Measurements from ENCODE around the gene KCNJ5.
"Not testable (repeated sequence)": the region's sequence is repeated elsewhere in the genome, so short reads cannot be mapped to it uniquely, and the experiment has no call there.

Gene KCNJ5

DNA sequence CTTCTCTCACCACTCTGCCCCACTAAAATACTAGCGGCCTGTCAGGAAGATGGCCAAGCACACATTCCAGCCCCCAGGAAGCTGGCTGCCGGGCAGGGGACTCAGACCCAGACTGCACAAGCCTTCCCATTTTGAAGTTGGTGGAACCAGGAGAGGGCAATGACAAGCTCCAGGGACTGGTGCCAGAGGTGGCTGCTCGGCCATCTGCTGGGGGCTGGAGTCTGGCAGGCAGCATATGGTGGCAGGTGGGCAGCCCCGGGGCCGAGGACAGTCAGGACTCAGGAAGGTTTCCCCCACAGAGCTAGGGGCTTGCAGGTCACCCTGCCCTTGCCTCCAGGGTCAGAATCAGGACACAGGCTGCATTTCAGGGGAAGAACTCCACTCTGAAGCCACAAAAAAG is 22.6 kb downstream of the KCNJ5 start:
- DNase-seq (ENCODE audit: low spot score), result no peak

DNA sequence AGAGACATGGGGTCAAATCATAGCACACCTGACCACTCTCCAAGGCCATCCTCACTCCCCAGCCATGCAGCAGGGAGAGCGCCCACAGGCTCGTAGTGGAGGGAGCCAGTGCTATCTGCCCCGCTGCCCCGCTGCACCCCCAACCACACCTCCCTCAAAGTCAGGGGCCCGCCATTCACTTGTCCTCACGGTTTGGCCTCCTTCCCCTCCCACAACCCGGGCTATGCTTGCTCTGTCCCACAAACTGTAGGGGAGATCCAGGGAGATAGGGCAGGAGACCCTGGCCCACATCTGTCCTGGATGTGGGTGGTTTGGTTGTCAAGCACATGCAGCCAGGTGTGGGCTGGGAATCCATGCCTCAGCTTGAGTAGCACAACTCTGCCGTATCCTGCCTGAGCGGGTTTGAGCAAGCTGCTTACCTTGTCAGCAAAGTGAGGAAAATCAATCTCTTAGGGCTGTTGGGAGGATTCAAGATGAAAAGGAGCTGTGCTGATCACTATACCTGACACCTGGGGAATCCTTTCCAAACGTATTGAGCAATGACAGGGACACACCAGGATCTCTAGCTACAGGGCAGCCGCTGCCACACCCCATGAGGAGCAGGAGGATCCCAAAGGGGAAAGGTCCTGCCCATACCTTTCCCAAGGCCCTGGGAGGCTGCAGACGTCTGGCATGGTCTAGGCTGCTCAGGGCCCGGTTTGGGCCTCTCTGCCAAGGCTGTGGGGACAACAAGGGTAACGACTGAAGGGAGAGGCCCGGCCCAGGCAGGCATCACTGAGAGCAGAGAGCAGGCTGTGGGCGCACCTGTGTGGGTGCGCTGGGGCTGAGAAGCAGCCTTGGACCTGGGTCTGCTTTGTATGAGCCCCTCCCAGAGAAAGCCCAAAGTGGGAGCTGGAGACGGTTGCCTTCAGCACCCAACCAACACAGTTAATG is 23.3 kb downstream of the KCNJ5 start:
- no peak for DNase-seq (ENCODE audit: low spot score)

DNA sequence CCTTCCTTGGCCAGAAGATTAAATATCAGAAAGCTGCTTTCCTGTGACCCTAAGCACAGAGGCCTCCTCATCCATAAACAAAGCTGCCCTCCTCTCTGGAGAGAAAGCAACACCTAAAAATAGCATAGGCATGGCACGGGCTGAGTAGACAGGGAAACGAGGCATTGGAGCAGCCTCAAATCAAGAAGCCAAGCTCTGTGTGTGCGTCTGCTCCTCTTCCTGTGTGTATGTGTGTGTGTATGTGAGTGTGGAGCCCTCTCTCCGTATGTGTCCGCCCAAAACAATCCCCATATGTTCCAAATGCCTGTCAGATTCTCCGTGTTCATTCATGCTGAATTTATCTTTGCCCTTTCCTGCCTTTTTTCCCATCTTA is 24.0 kb downstream of the KCNJ5 start:
- DNase-seq (ENCODE audit: low spot score), result no peak

DNA sequence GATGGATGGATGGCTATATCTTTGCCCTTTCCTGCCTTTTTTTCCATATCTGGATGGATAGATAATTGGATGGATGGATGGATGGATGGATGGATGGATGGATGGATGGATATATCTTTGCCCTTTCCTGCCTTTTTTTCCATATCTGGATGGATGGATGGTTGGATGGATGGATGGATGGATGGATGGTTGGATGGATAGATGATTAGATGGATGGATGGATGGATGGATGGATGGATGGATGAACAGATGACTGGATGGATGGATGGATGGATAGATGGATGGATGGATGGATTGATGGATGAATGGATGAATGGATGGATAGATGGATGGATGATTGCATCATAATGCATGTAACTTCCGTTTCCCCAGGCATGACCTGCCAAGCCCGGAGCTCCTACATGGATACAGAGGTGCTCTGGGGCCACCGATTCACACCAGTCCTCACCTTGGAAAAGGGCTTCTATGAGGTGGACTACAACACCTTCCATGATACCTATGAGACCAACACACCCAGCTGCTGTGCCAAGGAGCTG is 24.9 kb downstream of the KCNJ5 start:
- no peak for DNase-seq (ENCODE audit: low spot score)

DNA sequence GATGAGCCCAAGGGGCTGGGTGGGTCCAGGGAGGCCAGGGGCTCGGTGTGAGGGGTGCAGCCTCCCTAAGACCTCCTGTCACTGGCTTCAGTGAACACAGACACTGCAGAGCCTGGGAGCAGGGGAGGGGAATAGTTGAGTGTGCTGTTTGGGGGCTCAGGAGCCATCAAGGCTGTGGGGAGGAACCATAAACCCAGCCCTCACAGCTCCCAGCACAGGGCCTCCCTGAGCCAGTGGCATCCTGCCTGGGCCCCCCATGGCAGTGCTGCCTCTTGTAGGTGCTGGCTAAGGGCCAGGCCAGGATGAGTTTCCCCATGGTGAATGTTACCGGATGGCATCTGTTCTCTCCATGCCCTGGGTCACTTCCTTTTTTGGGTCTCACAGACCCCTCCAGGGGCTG is 25.5 kb downstream of the KCNJ5 start:
- no peak for DNase-seq (ENCODE audit: low spot score)

DNA sequence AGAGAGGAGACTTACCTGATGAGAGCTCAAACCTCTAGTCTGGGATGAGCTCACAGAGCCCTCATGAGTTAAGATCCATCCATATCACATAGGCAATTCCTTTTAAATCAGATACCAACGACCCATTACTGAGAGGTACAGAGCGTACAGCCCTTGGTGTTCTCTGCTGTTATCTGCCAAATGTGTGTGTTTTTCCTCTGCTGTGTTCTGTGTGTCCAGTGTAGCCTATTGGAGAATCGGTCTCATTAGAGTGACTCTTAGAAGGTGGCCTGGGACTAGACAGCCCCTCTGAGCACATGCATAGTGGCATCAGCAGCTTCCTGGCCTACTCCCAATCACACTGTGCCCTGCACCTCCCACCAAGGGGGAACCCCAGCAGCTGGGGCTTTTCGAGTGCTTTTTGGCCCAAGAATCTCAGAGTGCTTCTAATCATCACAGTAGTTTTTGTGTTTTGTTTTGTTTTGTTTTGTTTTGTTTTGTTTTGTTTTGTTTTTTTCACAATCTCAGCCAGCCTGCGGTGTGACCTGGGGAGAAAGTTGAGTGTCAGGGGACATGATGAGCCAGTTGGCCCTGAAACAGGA is 26.1 kb downstream of the KCNJ5 start:
- DNase-seq (ENCODE audit: low spot score), result no peak

DNA sequence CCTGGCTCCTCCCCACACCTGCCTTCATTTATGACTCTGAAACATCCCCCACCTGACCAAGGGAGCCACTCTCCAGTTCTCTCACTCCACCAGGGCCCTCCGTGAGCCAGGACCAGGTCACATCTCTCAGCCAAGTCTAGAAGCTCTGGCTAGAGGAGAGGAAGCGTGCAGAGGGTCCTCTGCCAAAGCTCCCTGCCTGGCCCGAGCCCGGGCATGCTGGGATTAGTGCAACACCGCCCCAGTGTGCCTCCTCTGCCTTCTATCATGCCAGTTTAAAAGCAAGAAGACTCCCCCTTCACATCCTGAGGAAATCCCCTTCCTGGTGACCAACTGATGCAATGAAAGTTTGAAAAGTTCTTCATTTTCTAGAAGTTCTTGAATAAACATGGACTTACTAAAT is 28.1 kb downstream of the KCNJ5 start:
- DNase-seq (ENCODE audit: low spot score), result no peak

DNA sequence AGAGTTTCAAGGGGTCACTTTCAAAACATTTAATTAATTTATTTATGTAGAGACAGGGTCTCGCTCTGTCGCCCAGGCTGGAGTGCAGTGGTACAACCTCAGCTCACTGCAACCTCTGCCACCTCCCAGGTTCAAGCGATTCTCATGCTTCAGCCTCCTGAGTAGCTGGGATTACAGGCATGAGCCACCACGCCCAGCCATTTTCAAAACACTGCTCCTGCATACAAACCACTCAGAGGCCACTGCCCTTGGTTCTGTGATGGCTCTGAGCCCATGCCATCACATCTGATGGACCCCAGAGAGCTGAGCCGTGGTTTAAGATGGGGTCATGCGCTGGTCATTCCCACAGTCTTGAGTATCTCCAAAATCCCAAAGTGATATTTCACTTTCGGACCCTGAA is 28.5 kb downstream of the KCNJ5 start:
- not testable (repeated sequence) for DNase-seq (ENCODE audit: low spot score)

DNA sequence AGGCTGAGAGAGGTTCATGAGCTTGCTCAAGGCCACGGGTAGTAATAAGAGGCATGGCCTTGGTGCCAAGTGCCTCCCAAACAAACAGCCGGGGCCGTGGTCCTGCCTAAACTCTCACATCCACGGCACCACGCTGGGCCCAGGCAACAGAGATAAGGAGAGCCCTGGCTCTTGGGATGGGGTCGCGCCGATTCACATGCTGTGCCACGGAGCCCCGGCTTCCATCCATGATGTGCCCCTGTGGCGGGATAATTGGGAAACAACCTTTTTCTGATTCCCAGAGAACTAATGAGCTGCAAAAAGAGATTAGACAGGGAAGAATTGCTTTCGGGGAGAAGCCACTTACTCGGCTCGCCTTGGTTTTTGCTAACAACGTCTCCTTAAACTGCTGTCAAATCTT is 29.5 kb downstream of the KCNJ5 start:
- no peak for DNase-seq (ENCODE audit: low spot score)

DNA sequence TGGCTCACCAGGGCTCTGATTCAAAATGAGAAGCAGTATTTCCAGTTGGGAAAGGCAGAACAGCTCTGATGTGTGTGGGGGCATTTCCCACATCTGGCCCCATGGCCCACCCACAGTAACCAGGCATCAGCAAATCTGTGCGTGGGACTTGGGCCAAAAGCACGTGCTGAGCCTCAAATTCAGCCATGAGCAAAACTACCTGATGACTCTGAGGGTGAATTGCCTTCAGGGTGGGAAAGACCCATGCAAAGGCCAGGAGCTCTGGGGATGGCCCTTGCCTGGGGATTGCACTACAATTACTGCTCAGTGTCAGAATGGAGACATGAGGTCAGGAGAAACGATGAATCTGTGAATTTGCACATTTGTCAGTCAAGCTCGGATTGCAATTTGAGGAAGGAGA is 30.6 kb downstream of the KCNJ5 start:
- no peak for DNase-seq (ENCODE audit: low spot score)

DNA sequence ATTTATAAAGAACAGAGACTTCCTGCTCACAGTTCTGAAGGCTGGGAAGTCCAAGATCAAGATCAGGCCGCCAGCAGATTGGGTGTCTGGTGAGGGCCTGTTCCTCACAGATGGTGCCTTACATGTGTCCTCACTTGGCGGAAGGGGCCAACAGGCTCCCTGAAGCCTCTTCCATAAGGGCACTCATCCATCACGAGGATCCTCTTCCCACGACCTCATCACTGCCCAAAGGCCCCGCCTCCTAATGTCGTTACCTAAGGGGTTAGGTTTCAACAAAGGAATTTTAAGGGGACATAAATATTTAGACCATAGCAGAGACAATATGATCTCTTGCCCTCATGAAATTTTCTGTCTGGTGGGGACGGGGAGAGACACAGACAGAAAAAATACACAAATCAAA is 32.9 kb downstream of the KCNJ5 start:
- DNase-seq (ENCODE audit: low spot score), result no peak

DNA sequence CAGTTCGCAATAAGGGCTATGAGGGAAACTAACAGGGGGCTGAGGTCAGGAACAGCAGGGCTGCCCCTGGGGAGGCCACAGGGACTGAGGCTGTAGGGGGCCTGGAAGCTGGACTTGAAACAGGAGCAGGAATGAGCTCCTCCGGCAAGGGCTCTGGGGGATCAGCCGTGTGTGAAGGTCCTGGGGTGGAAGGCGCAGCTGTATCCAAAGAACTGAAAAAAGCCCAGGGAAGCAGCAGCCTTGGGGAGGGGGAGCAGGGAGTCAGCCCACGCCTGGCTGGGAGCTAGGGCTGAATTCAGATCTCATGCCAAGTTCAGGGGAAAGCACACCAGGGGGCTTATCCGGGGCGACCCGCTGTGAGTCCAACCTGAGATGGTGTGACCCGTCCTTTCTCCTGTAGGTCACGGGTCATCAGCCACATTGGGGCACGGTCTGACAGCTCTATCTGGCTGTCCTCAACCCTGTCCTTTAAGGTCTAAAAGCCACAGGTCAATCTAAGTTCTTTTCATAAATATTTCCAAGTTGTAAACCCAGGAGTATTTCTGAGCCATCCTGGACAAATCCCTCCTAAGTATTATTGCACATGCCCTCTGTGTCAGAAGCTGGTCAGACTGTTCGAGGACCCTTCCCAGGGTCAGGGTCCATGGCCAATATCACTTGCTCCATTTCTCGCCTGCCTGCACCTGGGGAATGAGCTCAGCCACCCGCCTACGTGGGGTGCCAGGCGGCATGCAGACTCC is 33.5 kb downstream of the KCNJ5 start:
- DNase-seq (ENCODE audit: low spot score), result no peak

DNA sequence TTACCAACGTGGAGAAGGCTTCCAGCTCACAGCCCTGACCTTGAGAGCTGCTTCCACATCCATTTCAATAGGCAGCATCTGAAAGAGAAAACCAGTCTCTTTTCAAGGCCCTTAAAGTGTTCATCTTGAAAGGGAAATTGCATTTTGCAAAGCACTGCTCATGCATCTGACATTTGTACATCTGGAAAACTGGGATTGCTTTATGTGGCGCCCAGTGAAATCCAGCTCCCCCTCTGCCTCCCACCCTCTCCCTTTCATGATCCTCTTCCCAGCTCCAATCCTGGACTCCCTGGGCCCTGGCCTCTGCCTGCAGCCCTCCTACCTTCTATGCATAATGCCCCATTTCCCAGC is 34.1 kb downstream of the KCNJ5 start:
- DNase-seq (ENCODE audit: low spot score), result no peak

DNA sequence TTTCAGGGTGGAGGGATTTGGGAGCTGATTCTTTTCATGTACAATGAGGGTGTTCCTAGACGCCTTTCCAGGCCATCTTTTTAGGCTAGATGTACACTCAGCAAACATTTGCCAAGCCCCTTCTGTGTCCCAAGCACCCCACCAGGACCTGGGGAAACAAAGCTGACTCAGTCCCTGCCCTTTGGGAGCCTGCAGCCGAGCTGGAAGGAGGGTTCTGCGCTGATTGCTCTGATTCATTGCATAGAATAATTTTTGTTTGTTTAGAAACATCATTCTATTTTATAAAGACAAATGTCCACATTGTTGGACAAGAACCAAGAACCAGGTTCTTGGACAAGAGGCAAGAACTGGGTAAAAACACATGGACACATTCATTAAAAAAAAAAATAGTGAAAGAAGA is 34.8 kb downstream of the KCNJ5 start:
- DNase-seq (ENCODE audit: low spot score), result no peak

DNA sequence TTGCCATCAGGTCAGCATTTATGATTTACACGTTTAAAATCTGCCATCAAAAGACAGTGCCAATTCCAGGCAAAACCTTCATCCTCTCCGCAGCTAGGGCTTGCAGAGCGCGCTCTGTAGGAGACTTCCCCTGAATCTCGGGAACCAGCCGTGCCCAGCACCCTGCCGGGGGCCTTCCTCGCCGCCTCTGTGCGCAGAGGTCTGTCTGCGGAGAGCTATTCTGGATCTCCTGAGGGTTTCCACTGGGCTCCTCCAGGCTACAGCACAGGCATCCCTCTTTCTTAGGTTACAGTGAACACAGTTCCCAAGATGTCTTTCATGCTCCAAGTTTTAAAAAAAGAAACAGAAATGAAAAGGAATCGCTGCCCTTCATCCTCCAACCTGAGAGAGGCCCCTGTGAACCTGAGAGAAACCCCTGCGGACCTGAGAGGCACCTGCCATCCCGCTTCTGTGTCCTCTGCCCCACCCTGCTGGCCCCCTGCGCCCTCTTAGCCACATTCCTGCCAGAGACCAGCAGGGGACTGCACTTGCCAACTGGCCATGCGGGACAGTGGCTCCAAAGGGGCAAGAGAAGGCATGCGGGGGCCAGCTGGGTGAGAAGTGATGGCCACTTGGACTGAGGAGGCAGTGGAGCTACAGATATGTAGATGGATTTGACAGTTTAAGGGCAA is 35.4 kb downstream of the KCNJ5 start:
- no peak for DNase-seq (ENCODE audit: low spot score)

DNA sequence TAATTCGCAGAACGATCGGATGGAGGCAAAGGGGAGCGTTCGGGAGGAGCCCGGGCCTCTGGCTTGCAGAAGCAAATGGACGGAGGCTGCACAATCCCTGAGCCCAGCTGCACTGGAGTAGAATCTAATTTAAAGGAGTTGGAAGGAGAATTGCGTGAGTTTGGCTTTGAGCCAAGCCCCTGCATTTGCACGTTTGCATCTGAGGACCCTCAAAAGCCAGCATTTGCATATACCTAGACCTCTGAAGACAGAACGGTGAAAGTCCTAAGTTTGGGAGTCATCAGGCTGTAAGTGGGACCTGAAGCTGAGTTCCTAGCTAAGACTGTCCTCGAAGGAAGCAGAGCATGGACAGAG is 35.9 kb downstream of the KCNJ5 start:
- DNase-seq (ENCODE audit: low spot score), result no peak

DNA sequence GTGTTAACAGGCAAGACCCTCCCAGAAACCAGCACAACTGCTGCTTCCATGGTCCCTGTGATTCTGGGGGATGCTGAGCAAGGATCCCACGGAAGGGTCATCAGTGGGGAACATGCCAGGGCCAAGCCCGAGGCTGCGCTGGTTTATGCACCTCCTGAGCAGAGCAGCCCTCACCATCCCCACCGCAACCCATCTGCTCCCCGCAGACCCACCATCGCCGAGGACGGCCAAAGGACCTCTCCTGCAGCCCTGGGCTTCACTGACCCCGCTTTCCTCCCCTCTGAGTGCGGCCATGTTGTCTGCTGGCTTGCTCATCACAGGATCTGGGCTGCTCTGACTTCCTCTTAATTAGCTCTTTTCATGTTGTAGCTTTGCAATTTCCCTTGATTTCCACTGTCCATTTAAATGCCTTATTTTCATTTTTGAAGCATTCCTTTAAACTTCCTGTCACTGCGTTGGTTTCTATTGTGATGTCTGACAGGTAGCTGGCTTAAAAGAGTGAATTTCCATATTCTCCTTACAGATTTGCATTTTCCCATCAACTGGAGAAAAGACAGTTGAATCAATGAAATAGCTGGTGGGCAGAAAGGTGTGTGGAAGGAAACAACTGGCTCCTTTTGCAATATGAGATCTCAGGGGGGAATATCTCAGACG is 36.7 kb downstream of the KCNJ5 start:
- no peak for DNase-seq (ENCODE audit: low spot score)

DNA sequence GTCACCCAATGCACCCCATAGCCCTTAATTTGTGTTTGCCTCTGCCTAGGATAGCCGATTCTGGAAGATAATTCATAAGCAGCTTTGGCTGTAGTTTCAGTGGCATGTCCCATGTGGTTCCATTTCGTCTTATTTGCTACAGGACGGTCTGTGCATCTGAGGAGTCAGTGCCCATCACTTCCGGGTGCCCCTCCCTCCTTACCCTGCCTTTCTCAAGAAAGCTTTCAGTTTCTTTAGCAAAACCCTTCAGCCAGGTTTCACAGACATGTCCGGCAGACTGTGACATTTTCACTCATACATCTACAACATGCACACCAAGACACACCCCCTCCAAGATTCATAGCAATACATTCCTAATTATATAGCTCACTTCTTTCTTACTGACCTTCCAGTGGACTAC is 37.2 kb downstream of the KCNJ5 start:
- DNase-seq (ENCODE audit: low spot score), result no peak

DNA sequence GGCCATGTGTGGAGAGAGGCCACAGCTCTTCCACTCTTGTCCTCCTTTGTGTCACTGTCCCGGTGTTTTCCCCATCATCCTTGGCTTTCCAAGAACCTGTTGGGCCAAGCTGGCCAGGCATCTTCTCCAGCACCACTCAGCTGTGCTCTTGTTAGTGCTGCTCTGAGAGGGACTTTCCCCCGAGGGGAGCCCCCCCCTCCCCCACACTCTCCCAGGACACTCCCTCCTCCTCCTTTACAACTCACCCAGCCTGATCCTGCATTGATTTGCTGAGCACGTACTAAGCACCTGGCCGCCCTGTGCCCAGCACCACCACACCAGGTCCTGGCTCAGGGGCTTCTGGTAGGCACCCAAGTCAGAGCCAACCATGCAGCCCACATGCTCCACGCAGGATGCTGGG is 38.3 kb downstream of the KCNJ5 start:
- no peak for DNase-seq (ENCODE audit: low spot score)

DNA sequence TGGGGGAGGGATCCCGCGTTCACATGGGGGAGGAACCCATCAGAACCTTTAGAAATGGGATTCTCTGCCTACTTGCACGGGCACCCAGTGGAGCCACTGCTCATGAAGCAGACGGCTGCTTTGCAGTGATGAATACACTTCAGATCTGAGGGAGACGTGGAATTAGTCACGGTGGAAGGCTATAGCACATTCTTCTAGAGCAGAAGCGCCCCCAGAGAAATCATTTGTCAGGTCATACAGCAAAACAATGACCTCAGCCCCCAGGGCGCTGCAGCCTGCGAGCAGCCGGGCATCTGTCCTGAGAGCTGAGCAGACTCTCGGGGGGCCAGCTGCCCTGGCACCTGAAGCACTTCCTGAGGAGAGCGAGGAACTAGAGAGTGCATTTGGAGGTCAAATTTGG is 38.8 kb downstream of the KCNJ5 start:
- no peak for DNase-seq (ENCODE audit: low spot score)

DNA sequence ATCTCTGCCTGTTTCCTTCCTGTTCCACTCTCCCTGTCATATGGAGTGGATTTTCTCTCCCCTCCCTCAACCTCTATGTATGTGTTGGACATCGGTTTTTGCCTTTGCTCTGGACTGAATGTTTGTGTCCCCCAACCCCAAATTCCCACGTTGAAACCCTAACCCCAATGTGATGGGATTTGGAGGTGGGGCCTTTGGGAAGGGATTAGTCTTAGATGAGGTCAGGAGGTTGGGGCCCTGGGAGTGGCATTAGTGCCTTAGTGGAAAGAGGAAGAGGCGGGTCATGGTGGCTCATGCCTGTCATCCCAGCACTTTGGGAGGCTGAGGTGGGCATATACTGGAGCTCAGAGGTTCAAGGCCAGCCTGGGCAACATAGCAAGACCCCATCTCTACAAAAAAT is 39.9 kb downstream of the KCNJ5 start:
- DNase-seq (ENCODE audit: low spot score), result no peak

DNA sequence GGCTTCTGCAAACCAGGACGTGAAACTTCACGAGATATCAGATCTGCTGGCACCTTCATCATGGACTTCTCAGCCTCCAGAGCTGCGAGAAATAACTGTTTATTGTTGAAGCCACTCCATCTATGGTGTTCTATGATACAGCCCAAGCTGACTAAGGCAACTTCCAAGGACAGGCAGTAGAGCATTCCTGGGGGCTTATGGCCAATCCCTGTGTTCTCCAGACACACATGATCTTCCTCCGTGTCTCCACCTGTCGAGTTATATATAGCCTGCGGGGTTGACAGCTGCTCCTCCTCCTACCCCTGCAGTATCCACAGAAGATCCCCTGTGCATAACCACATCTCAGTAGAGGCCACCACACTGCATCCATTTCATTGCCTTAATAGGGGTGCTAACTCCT is 40.5 kb downstream of the KCNJ5 start:
- DNase-seq (ENCODE audit: low spot score), result no peak
